Measurements from ENCODE around the gene KCNJ1. TPM values are rescaled to one million over a fixed set of nuclear protein-coding genes. Genes with fewer than 3 reads are reported as not detected.

The KCNJ1 gene
- total RNA-seq, 1 donor from 2014 or later: not detected

GRCh38 chr11:128835741-128836430 lies 31.2 kb downstream of the KCNJ1 start:
- no peak for TF ChIP-seq CTCF (conservative IDR thresholded peaks at IDR 0.05; ENCODE audit: low read depth, low read length)
- no peak for DNase-seq (ENCODE audit: low read depth)
- H3K4me3 ChIP-seq (ENCODE audit: low read depth, low read length): no peak overlapping the region

GRCh38 chr11:128834157-128834556 lies 32.9 kb downstream of the KCNJ1 start:
- TF ChIP-seq CTCF (conservative IDR thresholded peaks at IDR 0.05; ENCODE audit: low read depth, low read length): no peak
- DNase-seq (ENCODE audit: low read depth): no peak

GRCh38 chr11:128832121-128832497 lies 35.0 kb downstream of the KCNJ1 start:
- no peak for TF ChIP-seq CTCF (conservative IDR thresholded peaks at IDR 0.05; ENCODE audit: low read depth, low read length)
- H3K4me3 ChIP-seq (ENCODE audit: low read depth, low read length): no peak overlapping the region
- DNase-seq (ENCODE audit: low read depth): no peak

More at GRCh38 chr11:128834157-128834556, 32.9 kb downstream of the KCNJ1 start:
- H3K4me3 ChIP-seq (ENCODE audit: low read depth, low read length): no peak overlapping the region

GRCh38 chr11:128831174-128832120 lies 35.6 kb downstream of the KCNJ1 start:
- peak; percentile 18 for DNase-seq (ENCODE audit: low read depth)
- H3K4me3 ChIP-seq (ENCODE audit: low read depth, low read length): no peak overlapping the region
- peak; percentile 90 for TF ChIP-seq CTCF (conservative IDR thresholded peaks at IDR 0.05; ENCODE audit: low read depth, low read length)

- no peak for DNase-seq (ENCODE audit: low read depth)
- H3K4me3 ChIP-seq (ENCODE audit: low read depth, low read length): no peak overlapping the region
- no peak for TF ChIP-seq CTCF (conservative IDR thresholded peaks at IDR 0.05; ENCODE audit: low read depth, low read length)
These were observed 36.6 kb downstream of the KCNJ1 start for GRCh38 chr11:128830290-128831173.

GRCh38 chr11:128828350-128828749 lies 38.7 kb downstream of the KCNJ1 start:
- DNase-seq (ENCODE audit: low read depth): no peak
- no peak for TF ChIP-seq CTCF (conservative IDR thresholded peaks at IDR 0.05; ENCODE audit: low read depth, low read length)
- no peak overlapping the region for H3K4me3 ChIP-seq (ENCODE audit: low read depth, low read length)
